Activated CD8-positive, alpha-beta memory T cell treated with anti-CD3 and anti-CD28 coated beads, Interleukin-2, amount 50 U/mL, for 1 hour (primary cell): Measurements from ENCODE around the gene LIME1.
"Not testable (repeated sequence)": the region's sequence is repeated elsewhere in the genome, so short reads cannot be mapped to it uniquely, and the experiment has no call there.

Experiments used
- DNase-seq: peaks from one replicate; pipeline ENCODE4 v3.0.0-alpha.2; 2020; ENCODE audit errors: extremely low read depth

The LIME1 gene

DNA sequence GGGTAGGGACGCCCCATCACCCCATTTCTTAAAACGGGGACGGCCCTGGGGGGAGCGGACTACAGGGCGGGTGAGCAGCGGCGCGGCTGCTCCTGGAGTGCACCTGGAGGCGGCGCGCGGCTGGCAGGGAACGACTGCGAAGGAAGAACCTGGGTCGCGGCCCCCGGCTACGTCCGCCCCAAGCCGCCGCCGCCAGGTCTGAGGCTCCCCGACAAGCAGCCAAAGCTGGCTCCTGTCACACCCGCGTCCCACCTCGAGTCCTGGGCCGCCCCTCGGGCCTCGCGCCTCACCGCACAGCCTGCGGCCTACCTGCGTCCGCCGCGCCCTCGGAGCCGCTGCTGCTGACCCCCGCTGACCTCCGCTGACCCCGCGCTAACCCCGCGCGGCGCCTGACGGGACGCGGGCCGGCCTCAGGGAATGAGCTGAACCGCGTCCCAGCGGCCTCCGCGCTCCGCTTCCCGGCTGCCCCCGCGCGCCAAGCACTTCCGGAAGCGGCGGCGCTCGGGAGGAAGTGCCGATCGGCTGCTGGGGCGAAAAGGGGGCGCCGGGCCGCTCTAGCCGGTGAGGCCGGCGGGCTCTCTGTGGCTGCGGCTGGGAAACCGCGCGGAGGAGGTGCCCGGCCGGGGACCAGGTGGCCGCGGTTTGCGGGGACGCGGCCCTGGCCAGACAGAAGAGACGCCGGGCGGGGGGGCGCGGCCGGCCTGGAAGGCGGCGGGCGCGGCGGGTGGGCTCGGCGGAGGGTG is 28.7 kb upstream of the LIME1 start, which contains the start of the genes ARFRP1 and ZGPAT:
TSS of gene ARFRP1 (minus strand) at position 419 of the 743 bp plus-strand sequence. CDS start 885 bp downstream, outside the sequence.
TSS of gene ZGPAT (plus strand) at position 482 of the 743 bp plus-strand sequence. CDS start 542 bp downstream, outside the sequence.
- DNase-seq = peak; percentile 50

DNA sequence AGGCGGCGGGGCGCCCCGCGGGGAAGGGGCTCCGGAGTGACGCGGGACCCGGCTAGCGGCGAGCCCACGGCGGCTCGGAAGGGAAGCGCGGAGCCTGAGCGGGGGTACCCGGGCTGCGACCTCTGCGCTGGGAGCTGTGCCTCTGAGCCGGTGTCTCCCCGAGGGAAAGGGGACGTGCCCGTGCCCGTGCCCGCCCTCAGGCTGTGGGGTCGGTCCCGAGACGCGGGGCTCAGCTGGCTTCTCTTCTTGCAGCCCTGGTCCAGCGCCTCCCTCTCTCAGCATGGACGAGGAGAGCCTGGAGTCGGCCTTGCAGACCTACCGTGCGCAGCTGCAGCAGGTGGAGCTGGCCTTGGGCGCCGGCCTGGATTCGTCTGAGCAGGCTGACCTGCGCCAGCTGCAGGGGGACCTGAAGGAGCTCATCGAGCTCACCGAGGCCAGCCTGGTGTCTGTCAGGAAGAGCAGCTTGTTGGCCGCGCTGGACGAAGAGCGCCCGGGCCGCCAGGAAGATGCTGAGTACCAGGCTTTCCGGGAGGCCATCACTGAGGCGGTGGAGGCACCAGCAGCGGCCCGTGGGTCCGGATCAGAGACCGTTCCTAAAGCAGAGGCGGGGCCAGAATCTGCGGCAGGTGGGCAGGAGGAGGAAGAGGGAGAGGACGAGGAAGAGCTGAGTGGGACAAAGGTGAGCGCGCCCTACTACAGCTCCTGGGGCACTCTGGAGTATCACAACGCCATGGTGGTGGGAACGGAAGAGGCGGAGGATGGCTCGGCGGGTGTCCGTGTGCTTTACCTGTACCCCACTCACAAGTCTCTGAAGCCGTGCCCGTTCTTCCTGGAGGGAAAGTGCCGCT is 27.9 kb upstream of the LIME1 start:
- DNase-seq = no peak

DNA sequence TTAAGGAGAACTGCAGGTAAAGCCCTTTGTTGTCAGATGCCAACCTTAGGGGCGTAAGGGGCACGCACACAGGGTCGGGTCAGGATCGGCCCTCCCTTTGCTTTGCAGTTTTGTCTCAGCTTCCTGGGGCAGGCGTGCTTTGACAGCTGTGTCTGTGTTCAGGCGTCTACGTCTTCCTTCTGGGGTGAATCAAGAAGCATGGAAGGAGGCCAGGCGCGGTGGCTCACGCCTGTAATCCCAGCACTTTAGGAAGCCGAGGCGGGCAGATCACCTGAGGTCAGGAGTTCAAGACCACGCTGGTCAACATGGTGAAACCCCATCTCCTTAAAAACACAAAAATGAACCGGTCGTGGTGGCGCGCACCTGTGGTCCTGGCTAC is 27.3 kb upstream of the LIME1 start:
- DNase-seq = no peak

DNA sequence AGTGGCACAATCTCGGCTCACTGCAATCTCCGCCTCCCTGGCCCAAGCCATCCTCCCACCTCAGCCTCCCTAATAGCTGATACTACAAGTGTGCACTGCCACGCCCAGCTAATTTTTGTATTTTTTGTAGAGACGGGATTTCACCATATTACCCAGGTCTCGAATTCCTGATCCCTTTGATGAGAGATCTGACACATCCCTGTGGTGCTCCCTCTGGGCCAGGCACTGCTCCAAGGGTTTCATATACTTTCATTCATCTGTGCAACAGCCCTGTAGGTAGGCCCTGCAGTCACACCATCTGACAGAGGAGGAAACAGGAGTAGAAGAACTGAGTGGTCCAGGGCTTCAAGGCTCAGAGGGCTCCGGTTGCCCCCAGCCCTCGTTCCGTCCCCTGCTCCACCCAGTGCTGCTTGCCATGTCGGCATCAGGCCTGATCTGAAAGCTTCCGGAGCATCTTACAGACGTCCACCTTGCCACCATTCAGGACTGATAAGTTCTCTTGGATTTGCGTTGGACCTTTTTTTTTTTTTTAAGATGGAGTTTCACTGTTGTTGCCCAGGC is 25.3 kb upstream of the LIME1 start:
- no peak for DNase-seq

DNA sequence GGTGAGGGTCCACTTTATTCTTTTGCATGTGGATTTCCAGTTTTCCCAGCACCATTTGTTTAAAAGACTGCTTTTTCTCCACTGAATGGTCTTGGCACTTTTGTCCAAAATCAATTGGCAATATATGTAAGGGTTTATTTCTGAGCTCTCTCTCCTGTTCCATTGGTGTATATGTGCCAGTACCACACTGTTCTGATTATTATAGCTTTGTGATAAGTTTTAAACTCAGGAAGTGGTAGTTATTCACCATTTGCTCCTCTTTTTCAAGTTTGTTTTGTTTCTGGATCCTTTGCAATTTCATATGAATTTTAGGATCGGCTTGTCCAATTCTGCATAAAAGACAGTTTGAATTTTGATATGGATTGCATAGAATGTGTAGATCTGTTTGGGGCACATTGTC is 24.3 kb upstream of the LIME1 start:
- no peak for DNase-seq

DNA sequence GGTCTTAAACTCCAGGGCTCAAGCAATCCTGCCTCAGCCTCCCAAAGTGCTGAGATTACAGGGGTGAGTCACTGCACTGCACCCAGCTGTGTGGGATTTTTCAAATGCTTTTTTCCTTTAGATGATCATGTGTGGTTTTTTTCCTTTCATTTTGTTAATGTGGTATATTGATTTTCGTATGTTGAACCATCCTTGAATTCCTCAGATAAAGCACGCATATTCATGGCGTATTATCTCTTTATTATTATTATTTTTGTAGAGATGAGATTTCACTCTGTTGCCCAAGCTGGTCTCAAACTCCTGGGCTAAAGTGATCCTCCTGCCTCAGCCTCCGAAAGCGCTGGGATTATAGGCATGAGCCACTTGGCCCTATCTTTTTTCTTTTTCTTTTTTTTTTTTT is 21.6 kb upstream of the LIME1 start:
- no peak for DNase-seq

DNA sequence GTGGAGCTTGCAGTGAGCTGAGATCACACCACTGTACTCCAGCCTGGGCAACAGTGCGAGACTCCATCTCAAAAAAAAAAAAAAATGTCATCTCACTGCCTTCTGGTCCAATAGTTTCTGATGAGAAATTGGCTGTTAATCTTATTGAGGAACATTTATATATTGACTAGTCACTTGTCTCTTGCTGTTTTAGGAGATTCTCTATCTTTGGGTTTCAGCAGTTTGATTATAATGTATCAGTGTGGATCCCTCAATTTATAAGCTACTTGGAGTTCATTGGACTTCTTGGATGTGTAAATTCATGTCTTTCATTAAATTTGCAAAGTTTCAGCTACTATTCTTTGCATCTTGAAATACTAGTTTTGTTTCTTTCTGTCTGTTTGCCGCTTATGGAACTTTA is 17.5 kb upstream of the LIME1 start:
- DNase-seq = no peak

DNA sequence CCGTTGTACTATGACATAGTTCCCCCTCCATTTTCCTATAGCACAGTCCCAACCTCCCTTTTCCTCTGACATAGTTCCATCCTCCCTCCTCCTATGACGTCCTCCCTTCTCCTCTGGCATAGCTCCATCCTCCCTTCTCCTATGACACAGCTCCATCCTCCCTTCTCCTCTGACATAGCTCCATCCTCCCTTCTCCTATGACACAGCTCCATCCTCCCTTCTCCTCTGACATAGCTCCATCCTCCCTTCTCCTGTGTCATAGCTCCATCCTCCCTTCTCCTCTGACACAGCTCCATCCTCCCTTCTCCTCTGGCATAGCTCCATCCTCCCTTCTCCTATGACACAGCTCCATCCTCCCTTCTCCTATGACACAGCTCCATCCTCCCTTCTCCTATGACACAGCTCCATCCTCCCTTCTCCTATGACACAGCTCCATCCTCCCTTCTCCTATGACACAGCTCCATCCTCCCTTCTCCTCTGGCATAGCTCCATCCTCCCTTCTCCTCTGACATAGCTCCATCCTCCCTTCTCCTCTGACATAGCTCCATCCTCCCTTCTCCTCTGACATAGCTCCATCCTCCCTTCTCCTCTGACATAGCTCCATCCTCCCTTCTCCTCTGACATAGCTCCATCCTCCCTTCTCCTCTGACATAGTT is 13.4 kb upstream of the LIME1 start:
- DNase-seq = not testable (repeated sequence)

DNA sequence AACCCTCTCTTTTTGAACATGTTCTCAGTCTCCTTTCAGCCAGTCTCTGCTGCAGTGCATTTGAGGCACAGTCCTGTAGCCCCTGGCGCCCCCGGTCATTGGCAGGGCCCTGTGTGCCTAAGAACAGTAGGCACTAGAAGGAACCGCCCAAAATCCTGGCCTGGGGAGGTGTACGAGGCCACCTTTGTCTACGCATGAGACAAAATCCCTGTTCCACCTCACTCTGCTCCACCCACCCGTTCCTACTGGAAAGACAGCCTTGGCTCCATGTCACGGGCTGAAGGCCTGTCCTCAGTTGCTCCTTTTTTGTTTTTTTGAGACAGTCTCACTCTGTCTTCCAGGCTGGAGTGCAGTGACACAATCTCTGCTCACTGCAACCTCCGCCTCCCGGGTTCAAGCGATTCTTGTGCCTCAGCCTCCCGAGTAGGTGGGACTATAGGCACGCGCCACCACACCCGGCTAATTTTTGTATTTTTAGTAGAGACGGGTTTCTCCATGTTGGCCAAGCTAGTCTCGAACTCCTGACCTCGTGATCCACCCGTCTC is 6.2 kb upstream of the LIME1 start:
- DNase-seq = not testable (repeated sequence)

DNA sequence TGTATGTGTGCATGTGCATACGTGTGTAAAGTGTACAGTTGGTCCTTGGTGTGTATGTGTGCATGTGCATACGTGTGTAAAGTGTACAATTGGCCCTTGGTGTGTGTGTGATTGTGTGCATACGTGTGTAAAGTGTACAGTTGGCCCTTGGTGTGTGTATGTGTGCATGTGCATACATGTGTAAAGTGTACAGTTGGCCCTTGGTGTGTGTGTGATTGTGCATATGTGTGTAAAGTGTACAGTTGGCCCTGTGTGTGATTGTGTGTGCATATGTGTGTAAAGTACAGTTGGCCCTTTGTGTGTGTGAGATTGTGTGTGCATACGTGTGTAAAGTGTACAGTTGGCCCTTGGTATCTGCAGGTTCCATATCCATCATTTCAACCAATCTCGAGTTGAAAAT is 5.1 kb upstream of the LIME1 start:
- no peak for DNase-seq

DNA sequence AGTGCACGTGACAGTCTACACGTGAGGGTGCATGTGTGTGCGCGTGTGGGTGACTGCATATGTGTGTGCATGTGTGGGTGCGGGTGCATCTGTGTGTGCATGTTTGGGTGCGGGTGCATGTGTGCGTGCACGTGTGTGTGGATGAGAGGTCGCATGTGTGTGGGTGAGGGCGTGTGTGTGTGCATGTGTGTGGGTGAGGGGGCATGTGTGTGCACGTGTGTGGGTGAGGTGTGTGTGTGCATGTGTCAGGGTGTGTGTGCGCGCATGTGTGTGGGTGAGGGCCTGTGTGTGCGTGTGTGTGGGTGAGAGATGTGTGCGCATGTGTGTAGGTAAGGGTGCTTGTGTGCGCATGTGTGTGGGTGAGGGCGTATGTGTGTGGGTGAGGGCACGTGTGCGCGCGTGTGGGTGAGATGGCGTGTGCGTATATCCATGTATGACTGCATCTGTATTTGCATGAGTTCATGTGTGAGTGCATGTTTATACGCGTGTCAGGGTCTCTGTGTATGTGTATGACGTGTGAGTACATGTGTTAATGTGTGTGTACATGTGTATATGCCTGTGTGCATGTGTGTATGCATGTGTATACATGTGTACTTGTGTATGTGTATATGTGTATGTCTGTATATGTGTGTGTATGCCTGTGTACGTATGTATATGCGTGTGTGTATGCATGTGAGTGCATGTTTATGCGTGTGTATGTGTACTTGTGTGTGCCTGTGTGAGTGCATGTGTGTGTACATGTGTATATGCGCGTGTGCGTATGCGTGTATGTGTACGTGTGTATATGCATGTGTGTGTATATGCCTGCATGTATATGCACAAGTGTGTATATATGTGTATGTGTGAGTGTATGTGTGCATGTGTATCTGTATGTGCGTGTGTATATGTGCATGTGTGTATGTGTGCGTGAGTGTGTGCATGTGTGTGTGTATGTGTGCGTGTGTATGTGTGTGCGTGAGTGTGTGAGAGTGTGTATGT is 4.1 kb upstream of the LIME1 start:
- no peak for DNase-seq

DNA sequence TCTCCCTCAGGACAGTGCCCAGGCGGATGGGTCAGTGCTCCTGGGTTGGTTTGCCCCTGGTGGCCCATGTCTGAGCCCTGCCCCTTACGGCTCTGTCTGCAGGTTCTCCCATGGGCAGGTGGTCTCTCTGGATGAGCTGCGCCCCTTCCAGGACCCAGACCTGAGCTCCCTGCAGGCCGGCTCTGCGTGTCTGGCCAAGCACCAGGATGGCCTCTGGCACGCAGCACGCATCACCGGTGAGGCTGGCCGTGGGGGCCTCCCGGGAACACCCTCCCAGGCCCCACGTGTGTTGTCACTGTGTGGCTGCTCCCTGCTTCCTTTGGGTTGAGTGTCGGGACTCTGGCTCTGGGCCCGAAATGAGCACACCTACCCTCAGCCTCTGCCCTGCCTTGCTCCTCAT is 3.3 kb upstream of the LIME1 start:
- DNase-seq = no peak

DNA sequence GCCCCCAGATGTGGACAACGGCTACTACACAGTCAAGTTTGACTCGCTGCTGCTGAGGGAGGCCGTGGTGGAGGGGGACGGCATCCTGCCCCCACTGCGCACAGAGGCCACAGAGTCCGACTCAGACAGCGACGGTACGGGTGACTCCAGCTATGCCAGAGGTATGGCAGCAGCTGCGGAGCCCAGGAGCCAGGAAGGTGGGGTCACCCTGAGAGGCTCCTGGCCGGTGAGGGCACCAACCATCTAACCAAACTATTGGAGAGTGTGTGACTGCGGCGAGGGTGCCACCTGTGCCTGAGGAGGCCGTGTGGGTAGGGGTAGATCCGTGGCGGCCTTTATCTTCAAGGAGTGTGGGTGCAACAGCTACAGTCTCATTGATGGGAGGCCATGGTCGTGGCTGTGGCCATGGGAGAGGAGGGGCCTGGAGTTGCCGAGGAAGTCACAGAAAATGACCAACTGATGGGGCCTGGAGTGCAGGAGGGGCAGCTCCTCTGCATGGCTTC is 2.8 kb upstream of the LIME1 start:
- DNase-seq = no peak

DNA sequence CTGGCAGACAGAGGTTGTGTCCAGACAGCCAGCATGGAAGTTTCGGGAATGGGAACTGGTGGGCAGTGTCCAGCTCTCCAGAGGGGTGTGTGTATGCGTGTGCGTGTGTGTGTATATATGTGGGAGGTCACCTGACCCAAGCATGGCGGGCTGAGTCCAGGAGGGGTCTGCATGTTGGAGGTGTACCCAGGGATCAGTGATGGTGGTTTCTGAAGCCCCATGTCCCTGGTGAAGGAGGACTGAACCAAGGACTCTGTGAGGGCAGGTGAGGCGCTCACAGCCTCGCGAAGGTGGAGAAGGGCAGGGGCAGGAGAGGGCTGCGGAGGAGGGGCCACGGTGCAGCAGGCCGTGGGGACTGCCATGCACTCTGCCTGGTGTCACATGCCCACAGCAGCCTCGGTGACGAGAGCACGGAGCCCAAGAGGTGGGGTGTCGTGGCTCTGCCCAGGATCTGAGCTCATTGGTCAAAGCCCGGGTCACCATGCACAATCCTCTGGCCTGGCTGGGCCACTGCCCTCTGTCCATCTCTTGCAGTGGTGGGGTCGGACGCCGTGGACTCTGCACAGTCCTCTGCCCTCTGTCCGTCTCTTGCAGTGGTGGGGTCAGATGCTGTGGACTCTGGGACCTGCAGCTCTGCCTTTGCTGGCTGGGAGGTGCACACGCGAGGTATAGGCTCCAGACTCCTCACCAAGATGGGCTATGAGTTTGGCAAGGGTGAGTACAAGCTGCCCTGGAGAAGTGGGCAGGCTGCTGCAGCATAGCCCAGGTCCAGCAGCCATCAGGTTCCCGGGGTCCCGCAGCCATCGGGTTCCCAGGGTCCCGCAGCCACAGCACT is 2.1 kb upstream of the LIME1 start:
- no peak for DNase-seq

DNA sequence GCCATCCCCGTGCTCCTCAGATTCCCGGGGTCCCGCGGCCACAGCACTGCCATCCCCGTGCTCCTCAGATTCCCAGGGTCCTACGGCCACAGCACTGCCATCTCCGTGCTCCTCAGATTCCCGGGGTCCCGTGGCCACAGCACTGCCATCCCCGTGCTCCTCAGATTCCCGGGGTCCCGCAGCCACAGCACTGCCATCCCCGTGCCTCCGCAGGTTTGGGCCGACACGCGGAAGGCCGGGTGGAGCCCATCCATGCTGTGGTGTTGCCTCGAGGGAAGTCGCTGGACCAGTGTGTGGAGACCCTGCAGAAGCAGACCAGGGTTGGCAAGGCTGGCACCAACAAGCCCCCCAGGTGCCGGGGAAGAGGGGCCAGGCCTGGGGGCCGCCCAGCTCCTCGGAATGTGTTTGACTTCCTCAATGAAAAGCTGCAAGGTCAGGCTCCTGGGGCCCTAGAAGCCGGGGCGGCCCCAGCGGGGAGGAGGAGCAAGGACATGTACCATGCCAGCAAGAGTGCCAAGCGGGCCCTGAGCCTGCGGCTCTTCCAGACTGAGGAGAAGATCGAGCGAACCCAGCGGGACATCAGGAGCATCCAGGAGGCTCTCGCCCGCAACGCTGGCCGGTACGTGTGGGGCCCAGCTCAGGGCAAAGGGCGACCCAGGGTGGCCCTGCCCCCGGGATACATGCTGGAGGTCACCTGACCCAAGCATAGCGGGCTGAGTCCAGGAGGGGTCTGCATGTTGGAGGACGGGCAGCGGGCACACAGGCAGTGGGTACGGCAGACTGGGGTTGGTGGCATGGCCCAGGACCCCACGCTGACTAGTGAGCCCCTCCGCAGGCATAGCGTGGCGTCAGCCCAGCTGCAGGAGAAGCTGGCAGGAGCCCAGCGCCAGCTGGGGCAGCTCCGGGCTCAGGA is 1.3 kb upstream of the LIME1 start:
- no peak for DNase-seq

DNA sequence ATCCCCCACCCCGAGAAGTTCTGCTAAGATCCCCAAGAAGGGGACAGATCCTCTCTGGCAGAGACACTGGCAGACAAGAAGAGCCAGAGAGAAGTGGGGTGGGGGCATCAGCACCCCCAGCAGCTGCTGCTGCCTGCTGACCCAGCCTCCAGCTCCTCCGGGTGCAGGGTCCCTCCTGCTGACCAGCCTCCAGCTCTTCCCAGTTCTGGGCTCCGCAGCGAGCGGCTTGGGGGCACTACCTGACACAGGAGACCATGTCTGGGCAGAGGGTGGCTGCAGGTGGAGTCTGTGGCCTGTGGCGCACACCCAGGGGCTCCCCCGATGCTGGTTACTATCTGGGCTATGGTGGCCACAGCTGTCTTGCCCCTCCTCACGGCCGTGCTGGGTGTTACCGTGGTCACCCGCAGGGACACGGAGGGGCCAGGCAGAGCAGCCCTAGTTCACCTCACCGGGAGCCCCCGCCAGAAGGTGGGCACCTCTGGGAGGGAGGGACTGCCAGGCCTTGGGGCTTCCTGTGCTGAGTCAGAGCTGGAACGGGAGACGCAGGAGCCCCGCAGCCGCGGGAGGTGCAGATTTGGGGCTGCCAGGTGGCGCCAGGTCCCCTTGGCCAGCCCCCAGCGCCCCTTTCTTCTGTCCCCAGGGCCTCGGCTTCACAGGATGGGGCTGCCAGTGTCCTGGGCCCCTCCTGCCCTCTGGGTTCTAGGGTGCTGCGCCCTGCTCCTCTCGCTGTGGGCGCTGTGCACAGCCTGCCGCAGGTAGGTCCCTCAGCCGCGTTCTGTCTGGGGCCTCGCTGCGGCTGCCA is 630 bp downstream of the LIME1 start:
- DNase-seq = no peak

DNA sequence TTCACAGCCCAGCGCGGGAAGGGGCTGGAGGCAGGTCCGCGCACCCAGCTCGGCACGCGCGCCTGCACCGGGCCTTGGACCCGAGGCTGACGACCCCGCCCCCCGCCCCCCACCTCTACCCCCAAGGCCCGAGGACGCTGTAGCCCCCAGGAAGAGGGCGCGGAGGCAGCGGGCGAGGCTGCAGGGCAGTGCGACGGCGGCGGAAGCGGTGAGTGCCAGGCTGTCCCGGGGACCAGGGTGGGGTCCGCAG is 1.2 kb downstream of the LIME1 start:
- no peak for DNase-seq
